Loucy (cell line): ENCODE measurements around the gene APIP.

Experiments used
- H2AFZ ChIP-seq: fragments of 200-600 bp; sonication (generic); 2 replicates; pipeline ENCODE4 v1.6.0; 2016; ENCODE audit warnings: antibody characterized with exemption, mild to moderate bottlenecking, low read length, moderate library complexity
- H3F3A ChIP-seq: fragments of 200-600 bp; 2 replicates; pipeline ENCODE4 v1.6.0; 2016; ENCODE audit warnings: antibody characterized with exemption, low read depth, mild to moderate bottlenecking
- H3K27me3 ChIP-seq: fragments of 200-600 bp; sonication (generic); 2 replicates; pipeline ENCODE4 v1.6.1; 2014; ENCODE audit warnings: low read length, mild to moderate bottlenecking; ENCODE audit not compliant: insufficient read depth, poor library complexity, severe bottlenecking
- H3K36me3 ChIP-seq: fragments of 200-600 bp; sonication (generic); 2 replicates; pipeline ENCODE4 v1.6.1; 2016; ENCODE audit warnings: low read length; ENCODE audit not compliant: insufficient read depth
- H3K4me1 ChIP-seq: fragments of 200-600 bp; sonication (generic); 2 replicates; pipeline ENCODE4 v1.5.1; 2014; ENCODE audit warnings: low read length, mild to moderate bottlenecking; ENCODE audit not compliant: insufficient read depth, poor library complexity, severe bottlenecking
- H3K4me2 ChIP-seq: fragments of 200-600 bp; sonication (generic); 2 replicates; pipeline ENCODE4 v1.6.0; 2014; ENCODE audit warnings: antibody characterized with exemption, low read length, low read depth, mild to moderate bottlenecking; ENCODE audit not compliant: poor library complexity, severe bottlenecking
- H3K4me3 ChIP-seq: fragments of 200-600 bp; sonication (generic); 2 replicates; pipeline ENCODE4 v1.5.1; 2014; ENCODE audit warnings: low read length, mild to moderate bottlenecking, mixed read lengths; ENCODE audit not compliant: poor library complexity, severe bottlenecking
- H3K79me2 ChIP-seq: fragments of 200-600 bp; sonication (generic); 2 replicates; pipeline ENCODE4 v1.6.1; 2014; ENCODE audit warnings: low read length; ENCODE audit not compliant: insufficient read depth
- H3K9ac ChIP-seq: fragments of 200-600 bp; sonication (generic); 2 replicates; pipeline ENCODE4 v1.6.0; 2014; ENCODE audit warnings: mild to moderate bottlenecking, low read depth, low read length, moderate library complexity; ENCODE audit not compliant: poor library complexity, severe bottlenecking
- H3K9me2 ChIP-seq: fragments of 200-600 bp; sonication (generic); replicated peaks from 2 replicates; pipeline ENCODE4 v1.6.1; 2016; ENCODE audit warnings: low read depth, low read length, mixed read lengths
- H3K9me3 ChIP-seq: fragments of 200-600 bp; sonication (generic); 2 replicates; pipeline ENCODE4 v1.6.1; 2014; ENCODE audit warnings: mild to moderate bottlenecking, antibody characterized with exemption, low read length, low read depth; ENCODE audit not compliant: insufficient read depth
- H4K20me1 ChIP-seq: fragments of 200-600 bp; sonication (generic); 2 replicates; pipeline ENCODE4 v1.6.0; 2014; ENCODE audit warnings: antibody characterized with exemption, low read length, mild to moderate bottlenecking; ENCODE audit not compliant: insufficient read depth, poor library complexity, severe bottlenecking
- CTCF ChIP-seq: fragments of 200-600 bp; sonication (generic); conservative IDR thresholded peaks from 2 replicates; pipeline ENCODE4 v1.5.1; 2014; ENCODE audit warnings: mild to moderate bottlenecking, antibody characterized with exemption, low read length
- EZH2phosphoT487 ChIP-seq: fragments of 200-600 bp; IDR thresholded peaks from 2 replicates; pipeline ENCODE4 v1.6.1; 2018; ENCODE audit warnings: antibody characterized with exemption, mild to moderate bottlenecking, moderate library complexity, borderline replicate concordance

Gene APIP

GRCh38 chr11:34846467-34846866, 69.7 kb downstream of the APIP start:
- Histone ChIP-seq H3K9ac (no peak overlapping the region), H4K20me1 (no peaks in the 10 kb centered on the region), H3F3A (no peaks in the 10 kb centered on the region), H3K4me3 (no peak overlapping the region), H3K9me2 (no peaks in the 10 kb centered on the region), H3K36me3 (no peaks in the 10 kb centered on the region), H3K4me2 (no peak overlapping the region), H3K79me2 (no peaks in the 10 kb centered on the region), H3K9me3 (no peaks in the 10 kb centered on the region), H2AFZ (no peak overlapping the region), H3K27me3 (no peaks in the 10 kb centered on the region), H3K4me1 (peaks cover 11% of the 10 kb centered on the region)
- no peak for TF ChIP-seq CTCF
- TF ChIP-seq EZH2phosphoT487, result no peak

GRCh38 chr11:34844463-34845112, 71.6 kb downstream of the APIP start:
- Histone ChIP-seq H2AFZ (no peak overlapping the region), H3K4me1 (no peaks in the 10 kb centered on the region), H3K9ac (no peak overlapping the region), H3K36me3 (no peaks in the 10 kb centered on the region), H3K9me2 (no peaks in the 10 kb centered on the region), H3K9me3 (no peaks in the 10 kb centered on the region), H3K27me3 (no peaks in the 10 kb centered on the region), H3F3A (no peaks in the 10 kb centered on the region), H3K4me2 (no peak overlapping the region), H3K4me3 (no peak overlapping the region), H4K20me1 (no peaks in the 10 kb centered on the region), H3K79me2 (no peaks in the 10 kb centered on the region)
- TF ChIP-seq EZH2phosphoT487, result no peak
- TF ChIP-seq CTCF, result no peak

GRCh38 chr11:34843271-34843670, 72.9 kb downstream of the APIP start:
- no peak overlapping the region for H3K4me3 ChIP-seq
- no peak overlapping the region for H2AFZ ChIP-seq
- no peaks in the 10 kb centered on the region for H3F3A ChIP-seq
- no peaks in the 10 kb centered on the region for H3K4me1 ChIP-seq
- H3K9me3 ChIP-seq, result no peaks in the 10 kb centered on the region
- H3K27me3 ChIP-seq, result no peaks in the 10 kb centered on the region
- H3K4me2 ChIP-seq, result no peak overlapping the region
- no peak overlapping the region for H3K9ac ChIP-seq
- no peaks in the 10 kb centered on the region for H4K20me1 ChIP-seq
- no peak for TF ChIP-seq CTCF
- TF ChIP-seq EZH2phosphoT487, result no peak
- H3K9me2 ChIP-seq, result no peaks in the 10 kb centered on the region
- no peaks in the 10 kb centered on the region for H3K79me2 ChIP-seq
- no peaks in the 10 kb centered on the region for H3K36me3 ChIP-seq
